Vagina (tissue), 2 donors: Measurements from ENCODE around the gene AMHR2.

Experiments used
- CTCF ChIP-seq, 3 experiments: fragments of 450-650 bp in 2 of 3; fragments of 200-600 bp in 1 of 3; sonication (generic) in 1 of 3; IDR thresholded peaks; one replicate each; pipeline ENCODE4 v1.5.1; 2017 to 2019; ENCODE audit warnings: antibody characterized with exemption in 3 of 3, mild to moderate bottlenecking in 2 of 3, moderate library complexity in 2 of 3
- POLR2AphosphoS5 ChIP-seq, 2 donors: sonication (generic); formaldehyde crosslinking; IDR thresholded peaks; one replicate each; pipeline ENCODE4 v1.9.0; 2017; ENCODE audit warnings: antibody characterized with exemption in 2 of 2, mild to moderate bottlenecking in 2 of 2, low read depth in 1 of 2; ENCODE audit not compliant: insufficient read depth in 1 of 2

DNA sequence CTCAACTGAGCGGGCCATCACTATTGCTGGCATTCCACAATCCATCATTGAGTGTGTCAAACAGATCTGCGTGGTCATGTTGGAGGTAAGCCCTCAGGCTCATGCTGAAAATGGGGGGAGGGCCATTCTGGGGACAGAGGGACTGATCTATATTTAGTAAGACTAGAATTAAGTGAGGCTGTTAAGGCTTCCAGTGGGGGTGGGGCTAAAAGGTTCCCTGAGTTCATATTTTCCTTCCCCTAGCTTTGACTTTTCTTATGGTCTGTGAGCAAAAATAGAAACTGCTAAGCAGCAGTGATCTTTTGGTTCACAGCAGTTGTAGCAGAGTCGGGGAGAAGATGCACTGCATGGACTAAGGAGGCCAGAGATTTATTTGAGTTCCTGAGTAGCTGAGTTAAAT lies 37.4 kb downstream of the AMHR2 start:
- TF ChIP-seq CTCF (IDR thresholded peaks at IDR 0.05), result no peak
- no peak for TF ChIP-seq POLR2AphosphoS5 (IDR thresholded peaks at IDR 0.05; ENCODE audit: insufficient read depth in 1 of 2, low read depth in 1 of 2)
